Stimulated activated CD8-positive, alpha-beta memory T cell treated with anti-CD3 and anti-CD28 coated beads, Interleukin-7, amount 100 ng/mL, for 4 hours (primary cell): ENCODE measurements around the gene SLC44A1.

Experiments used
- DNase-seq, 2 donors: peaks; one replicate each; pipeline ENCODE4 v3.0.0-alpha.2; 2020; ENCODE audit warnings: low read depth in 2 of 2

The SLC44A1 gene

GRCh38 chr9:105392531-105392930 lies 148.1 kb downstream of the SLC44A1 start:
- DNase-seq: no peak

DNA sequence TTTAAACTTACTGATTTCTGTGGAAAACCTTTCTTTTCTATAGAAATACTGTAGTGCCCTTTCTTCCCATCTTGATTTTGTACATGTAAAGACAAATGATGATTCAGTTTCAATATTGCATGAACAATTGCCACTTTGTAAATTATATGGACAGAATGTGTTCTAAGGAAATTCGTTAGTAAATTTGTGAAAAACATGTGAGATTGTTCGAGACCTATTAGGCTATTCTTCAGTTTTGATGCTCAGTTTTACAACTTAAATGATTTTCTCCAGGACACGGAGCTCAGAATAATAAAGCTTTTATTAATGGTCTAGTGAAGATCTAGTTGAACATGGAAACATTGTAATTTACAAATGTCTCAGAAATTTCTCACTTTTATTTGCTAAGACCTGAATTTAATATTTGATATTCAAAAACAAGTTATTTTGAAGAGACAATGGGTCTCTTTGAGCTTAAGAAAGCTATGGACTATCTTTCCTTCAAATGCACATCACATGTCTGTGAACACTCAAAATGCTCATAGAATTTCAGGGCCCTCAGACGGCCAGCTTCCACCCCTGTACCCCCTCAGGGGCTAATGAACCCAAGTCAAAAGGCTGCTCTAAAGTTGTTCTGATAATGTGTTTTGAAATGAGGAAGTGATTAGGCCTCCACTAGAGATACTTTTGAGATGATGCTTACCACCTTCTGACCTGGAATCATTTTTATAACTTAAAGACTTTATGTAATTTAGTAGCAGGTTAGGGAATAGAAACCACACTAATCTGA lies 149.3 kb downstream of the SLC44A1 start:
- DNase-seq: no peak

DNA sequence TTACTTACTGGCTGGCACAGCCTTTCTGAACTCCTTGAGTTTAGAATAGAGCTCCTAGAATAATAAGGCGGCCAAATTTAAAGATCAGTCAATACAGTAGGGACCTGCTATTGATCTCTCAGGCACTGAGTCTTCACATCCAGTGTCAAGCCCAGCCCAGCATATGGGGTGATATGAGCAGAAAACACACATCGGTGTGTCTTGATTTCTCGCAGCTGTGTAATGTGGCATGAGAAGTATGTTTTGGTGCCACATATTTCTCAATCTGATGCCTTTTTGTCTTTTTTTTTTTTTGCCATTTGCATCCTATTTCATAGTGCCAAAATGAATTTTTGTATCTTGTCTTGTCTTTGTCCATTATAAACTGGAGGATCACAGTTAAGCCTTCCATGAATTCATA lies 152.0 kb downstream of the SLC44A1 start:
- no peak for DNase-seq

DNA sequence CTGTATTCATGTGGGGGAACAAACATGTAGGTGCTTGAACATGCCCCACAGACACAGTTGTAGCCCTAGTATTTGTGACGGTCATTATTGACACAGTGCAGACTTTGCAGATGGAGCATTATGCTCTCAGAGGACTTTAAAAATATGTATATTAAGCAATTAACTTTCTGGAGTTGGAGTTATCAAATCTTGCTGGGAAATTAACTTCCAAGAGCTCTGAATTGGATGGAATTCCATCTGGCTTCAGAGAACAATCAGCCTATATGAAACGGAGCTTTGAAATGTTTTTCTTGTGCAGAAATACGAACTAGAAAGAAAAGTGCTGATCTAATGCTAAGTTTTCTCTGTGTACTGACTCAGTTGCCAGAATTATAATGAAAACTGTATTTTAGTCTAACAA lies 152.4 kb downstream of the SLC44A1 start:
- DNase-seq: no peak

- DNase-seq: no peak
These were observed 154.7 kb downstream of the SLC44A1 start for GRCh38 chr9:105399117-105399516.

GRCh38 chr9:105401651-105402050 lies 157.2 kb downstream of the SLC44A1 start:
- no peak for DNase-seq

- DNase-seq: no peak
These were observed 159.2 kb downstream of the SLC44A1 start for GRCh38 chr9:105403552-105404248.

GRCh38 chr9:105405514-105406131 lies 161.2 kb downstream of the SLC44A1 start:
- peak; percentile 12 to 26 for DNase-seq

GRCh38 chr9:105406369-105406768 lies 161.9 kb downstream of the SLC44A1 start:
- DNase-seq: no peak

DNA sequence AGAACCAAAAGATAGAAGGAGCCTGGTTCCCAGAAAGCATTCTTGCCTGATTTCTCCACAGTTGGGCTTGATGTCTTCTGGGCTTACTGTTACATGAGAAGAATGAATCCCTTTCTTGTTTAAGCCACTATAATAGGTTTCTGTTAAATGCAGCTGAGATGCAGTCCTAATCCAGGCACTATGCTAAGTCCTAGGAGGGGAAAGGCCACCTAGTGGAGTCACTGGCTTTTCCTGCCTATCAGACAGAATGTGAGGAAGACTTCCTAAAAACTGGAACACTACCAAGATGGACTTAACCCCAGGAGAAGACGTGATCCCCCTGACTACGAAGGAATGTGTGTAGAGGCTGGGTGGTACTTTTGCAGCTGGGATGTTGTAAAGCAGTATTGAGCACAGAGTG lies 169.1 kb downstream of the SLC44A1 start:
- DNase-seq: no peak

- DNase-seq: peak; percentile 10 to 24
These were observed 170.7 kb downstream of the SLC44A1 start for GRCh38 chr9:105414947-105415661.

DNA sequence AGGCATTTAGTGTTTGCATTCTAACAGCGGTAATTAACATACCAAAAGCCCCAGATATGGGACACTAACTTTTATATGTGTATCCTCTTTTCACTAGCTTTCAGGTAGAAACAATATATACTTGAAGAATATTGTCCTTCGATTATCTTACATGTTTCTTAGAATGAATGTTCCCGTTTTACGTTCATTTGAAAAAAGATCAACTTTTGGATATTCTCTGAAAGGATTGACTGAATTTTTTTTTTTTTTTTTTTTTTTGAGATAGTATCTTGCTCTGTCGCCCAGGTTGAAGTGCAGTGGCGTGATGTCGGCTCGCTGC lies 171.2 kb downstream of the SLC44A1 start:
- DNase-seq: no peak

- no peak for DNase-seq
These were observed 172.4 kb downstream of the SLC44A1 start for GRCh38 chr9:105416840-105417239.

DNA sequence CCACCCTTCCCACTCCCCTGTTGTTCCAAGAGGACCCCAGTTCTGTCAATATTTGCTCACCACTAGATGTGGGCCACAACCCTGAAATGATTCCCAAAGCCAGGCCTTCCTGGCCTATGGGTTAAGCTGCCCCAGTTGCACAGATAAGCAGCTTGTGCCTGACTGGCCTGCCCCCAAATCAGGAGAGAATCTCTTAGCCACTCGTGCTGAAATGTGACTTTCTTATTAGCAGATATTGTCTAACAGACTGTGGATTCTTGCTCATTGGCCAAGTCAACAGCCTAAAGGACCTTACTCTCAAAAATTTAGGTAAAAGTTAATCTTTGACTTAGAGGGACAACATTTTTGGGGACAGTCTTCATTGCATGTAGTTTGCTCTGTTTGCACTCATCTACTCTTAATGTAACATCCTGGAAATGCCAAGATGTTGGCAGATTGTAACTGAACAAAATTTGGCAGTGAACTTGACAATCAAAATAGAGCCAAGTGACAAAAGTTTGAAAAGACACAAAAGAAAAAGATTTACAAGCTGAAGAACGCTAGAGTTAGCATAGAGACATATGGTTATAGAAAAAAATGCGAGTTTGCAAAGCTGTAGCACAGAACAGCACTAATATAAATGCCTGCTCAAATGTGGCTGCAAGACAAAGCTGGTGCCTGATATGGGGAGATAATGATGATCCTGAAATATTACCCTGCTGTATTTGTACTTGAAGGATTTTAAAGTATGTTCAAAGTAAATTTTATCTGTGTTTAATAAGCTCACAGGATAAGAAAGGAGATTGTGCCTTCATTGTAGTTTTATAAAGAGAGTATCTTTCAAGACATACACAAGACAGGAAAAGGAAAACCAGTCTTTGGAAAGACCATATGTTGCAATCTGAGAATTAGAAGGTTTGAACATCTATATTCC lies 174.4 kb downstream of the SLC44A1 start:
- DNase-seq: no peak

DNA sequence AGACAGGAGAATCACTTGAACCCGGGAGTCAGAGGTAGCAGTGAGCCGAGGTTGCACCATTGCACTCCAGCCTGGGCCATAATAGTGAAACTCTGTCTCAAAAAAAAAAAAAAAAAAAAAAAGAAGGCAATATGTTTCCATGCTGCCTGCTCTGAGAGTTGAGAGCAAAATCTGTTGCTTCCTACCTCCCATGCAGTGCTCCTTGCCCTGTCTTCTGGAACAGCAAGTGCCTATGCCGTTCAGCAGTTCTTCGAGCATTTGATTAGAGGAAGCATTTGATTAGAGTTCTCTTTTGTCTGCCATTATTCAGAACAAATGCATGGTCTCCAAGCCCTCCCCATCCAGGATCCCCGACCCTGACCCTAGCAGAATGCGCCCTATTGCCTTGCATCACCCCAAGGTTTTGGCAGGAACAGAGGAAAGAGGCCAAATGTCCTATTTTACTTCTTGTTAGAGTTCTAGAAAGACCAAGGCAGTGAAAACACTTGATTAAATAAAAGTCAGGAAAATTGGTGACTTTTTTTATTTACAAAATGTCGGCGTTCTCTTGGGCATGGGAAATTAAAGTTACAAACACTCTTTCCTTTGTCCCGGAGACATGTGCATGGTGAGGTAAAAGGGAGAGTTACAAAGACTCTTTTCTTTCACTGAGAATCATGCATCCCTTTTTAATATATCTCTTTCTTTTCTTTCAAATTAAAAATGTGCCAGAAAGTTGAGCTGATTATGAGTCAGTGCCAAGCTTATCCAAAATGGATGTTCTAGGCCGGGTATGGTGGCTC lies 175.6 kb downstream of the SLC44A1 start:
- no peak for DNase-seq

GRCh38 chr9:105421154-105421553 lies 176.7 kb downstream of the SLC44A1 start:
- DNase-seq: no peak

DNA sequence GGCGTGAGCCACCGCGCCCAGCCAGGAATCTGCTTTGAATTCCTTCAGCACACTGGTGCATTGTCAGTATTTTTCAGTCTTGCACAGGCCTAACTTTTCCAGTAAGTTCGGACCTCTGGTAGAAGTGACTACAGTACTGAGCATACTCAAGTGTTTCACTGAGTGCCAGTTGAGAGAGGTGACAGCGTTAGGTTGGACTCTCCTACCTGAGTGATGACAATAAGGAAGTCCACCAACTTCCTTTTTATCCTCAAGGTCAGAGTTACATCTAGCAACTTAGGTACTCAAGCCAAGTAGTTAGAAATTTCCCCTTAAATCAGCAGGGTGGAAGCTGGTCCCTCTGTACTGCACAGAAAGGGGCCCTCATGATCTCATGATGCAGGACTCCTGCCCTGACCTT lies 177.4 kb downstream of the SLC44A1 start:
- DNase-seq: no peak

- DNase-seq: no peak
These were observed 181.5 kb downstream of the SLC44A1 start for GRCh38 chr9:105425816-105426433.

DNA sequence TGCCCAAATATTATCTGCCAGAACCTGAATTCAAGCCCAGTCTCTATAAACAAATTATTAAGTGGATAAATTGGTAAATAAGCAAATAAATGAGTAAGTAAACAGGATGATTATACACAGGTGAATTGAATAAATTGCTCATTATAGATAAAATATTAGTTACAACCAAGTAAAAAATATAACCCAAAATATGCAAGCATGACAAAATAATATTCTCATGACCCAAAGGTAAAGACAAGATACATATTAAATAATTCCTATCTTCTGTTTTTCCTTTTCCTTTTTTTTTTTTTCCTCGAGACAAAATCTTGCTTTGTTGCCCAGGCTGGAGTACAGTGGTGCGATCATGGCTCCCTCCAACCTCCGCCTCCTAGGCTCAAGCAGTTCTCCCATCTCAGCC lies 182.2 kb downstream of the SLC44A1 start:
- no peak for DNase-seq
